Motor neuron (in vitro differentiated cells): Measurements from ENCODE around the gene SYTL1. TPM values are rescaled to one million over a fixed set of nuclear protein-coding genes. Genes with fewer than 3 reads are reported as not detected.
A peak's percentile ranks its signal among the peaks of the same experiment; 100 is the strongest.

Experiments used
- ATAC-seq, 8 experiments: fragments of 200-7000 bp; cut with Tn5 transposase; replicated peaks in 6 of 8; 2 replicates each; pipeline ENCODE4 v1.8.0; 2021; ENCODE audit warnings: mild to moderate bottlenecking in 8 of 8, moderate library complexity in 8 of 8
- H3K27ac ChIP-seq, 2 donors: fragments of 250-450 bp; sonication (Bioruptor Pico); 2 replicates each; pipeline ENCODE4 v1.9.0; 2021; ENCODE audit warnings: antibody characterized with exemption in 2 of 2, mild to moderate bottlenecking in 2 of 2, moderate library complexity in 1 of 2
- H3K4me1 ChIP-seq, 2 donors: fragments of 250-450 bp; sonication (Bioruptor Pico); replicated peaks in 1 of 2; 2 replicates each; pipeline ENCODE4 v1.6.1; 2021; ENCODE audit warnings: antibody characterized with exemption in 2 of 2, mild to moderate bottlenecking in 2 of 2, moderate library complexity in 1 of 2
- H3K4me3 ChIP-seq, 5 donors: fragments of 250-450 bp; sonication (Bioruptor Pico); 2 replicates each; pipeline ENCODE4 v1.9.0; 2021; ENCODE audit warnings: antibody characterized with exemption in 5 of 5, mild to moderate bottlenecking in 5 of 5, moderate library complexity in 4 of 5
- WGBS, 10 experiments: fragments of 450-650 bp; shearing (Covaris generic); methylation state at CpG; one replicate each; pipeline ENCODE4 v1.0.0; 2022; 5-methylcytosine and 5-hydroxymethylcytosine counted together
- in situ Hi-C, 9 experiments: fragments of 400-800 bp; cut with MboI; loops; one replicate each; pipeline ENCODE4 v1.15.0; 2021; ENCODE audit warnings: low sequenced_read_pairs in 9 of 9, low pct_unique_long_range_greater_than_20kb in 2 of 9; ENCODE audit not compliant: unreplicated experiment in 9 of 9
- total RNA-seq, 8 experiments: library from RNA; unstranded; fragments of 300-600 nt; gene quantifications; 2 replicates each; pipeline versions ENCODE4 v1.2.3 to v1.2.4, GENCODE V29; 2022

Gene SYTL1
- total RNA-seq, 8 experiments from 2014 or later, result 1.2 to 21.5 (median 3.2) TPM

GRCh38 chr1:27322569-27323240 lies 19.1 kb upstream of the SYTL1 start:
- Histone ChIP-seq H3K4me3 (peak overlapping the region; percentile 66 to 97 (median 91)), H3K4me1 (peaks cover 23 to 26% of the 10 kb centered on the region in 2 donors), H3K27ac (peak overlapping the region; percentile 93 to 95)
- no peak for ATAC-seq
- in situ Hi-C loops, result loop anchor here in 5 of 9 experiments (10.0 to 25.0 kb wide), 3 partner anchors 62 to 340 kb away; partner anchors contain the start of genes AHDC1 (in 3 of the 5), CD164L2 (in 1 of the 5) and IFI6 (in 1 of the 5)
- WGBS, 10 experiments, result 0 to 60% (median 7%) methylated on average over 1 to 10 of the region's 10 CpGs

DNA sequence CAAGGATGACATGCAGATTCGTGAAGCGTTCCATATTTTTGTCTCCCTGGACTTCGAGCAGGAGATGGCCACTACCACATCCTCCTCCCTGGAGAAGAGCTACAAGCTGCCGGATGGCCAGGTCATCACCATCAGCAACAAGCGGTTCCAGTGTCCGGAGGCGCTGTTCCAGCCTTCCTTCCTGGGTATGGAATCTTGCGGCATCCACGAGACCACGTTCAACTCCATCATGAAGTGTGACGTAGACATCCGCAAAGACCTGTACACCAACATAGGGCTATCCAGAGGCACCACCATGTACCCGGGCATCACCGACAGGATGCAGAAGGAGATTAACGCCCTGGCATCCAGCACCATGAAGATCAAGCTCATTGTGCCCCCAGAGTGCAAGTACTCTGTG lies 16.5 kb upstream of the SYTL1 start:
- in situ Hi-C loops, result loop anchor here in 1 of 9 experiments (10.0 kb wide), 1 partner anchor 60 kb away; the partner anchor contains the start of gene CD164L2
- Histone ChIP-seq H3K4me3 (no peak overlapping the region), H3K27ac (no peak overlapping the region), H3K4me1 (peaks cover 13% of the 10 kb centered on the region in 2 donors)
- ATAC-seq, result no peak
- WGBS, 10 experiments, result 73 to 100% (median 95%) methylated on average over 2 to 14 of the region's 15 CpGs; no CpG with 5 or more reads in 2 of the 10 experiments

GRCh38 chr1:27327964-27328363 lies 13.9 kb upstream of the SYTL1 start:
- Histone ChIP-seq H3K27ac (no peak overlapping the region), H3K4me1 (peaks cover 7 to 8% of the 10 kb centered on the region in 2 donors), H3K4me3 (no peak overlapping the region)
- in situ Hi-C loops, result loop anchor here in 1 of 9 experiments (10.0 kb wide), 1 partner anchor 57 kb away; the partner anchor contains the start of gene CD164L2
- no peak for ATAC-seq
- WGBS, 10 experiments, result 57 to 100% (median 92%) methylated on average over 1 to 5 of the region's 5 CpGs; no CpG with 5 or more reads in 2 of the 10 experiments

DNA sequence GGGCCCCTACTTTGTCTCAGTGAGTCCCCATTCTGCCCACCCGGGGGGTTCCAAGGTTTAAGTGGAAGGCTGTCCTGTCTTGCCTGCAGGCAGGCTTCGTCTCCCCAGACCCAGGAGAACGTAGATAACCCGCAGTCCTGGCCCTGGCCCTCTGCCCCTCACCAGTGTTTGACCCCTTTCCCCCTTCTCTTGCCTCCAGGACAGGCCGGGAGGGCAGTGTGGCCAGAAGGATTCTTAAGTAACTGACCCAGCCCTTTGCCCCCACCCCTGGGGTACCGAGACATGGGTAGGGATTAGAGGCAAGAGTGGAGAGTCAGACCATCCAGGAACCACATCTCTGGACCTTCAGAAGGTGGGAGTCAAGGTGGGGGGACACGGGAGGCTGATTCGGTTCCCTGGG lies 11.0 kb upstream of the SYTL1 start:
- no peak for ATAC-seq
- 88 to 92% (median 92%) methylated on average over 2 to 5 of the region's 8 CpGs; no CpG with 5 or more reads in 6 of the 10 experiments for WGBS, 10 experiments
- Histone ChIP-seq H3K27ac (no peak overlapping the region), H3K4me3 (no peak overlapping the region), H3K4me1 (no peaks in the 10 kb centered on the region)
- in situ Hi-C loops, result no loop called here

- ATAC-seq, result peak in 2 of 8 experiments; percentile 19 to 21
- Histone ChIP-seq H3K27ac (no peak overlapping the region), H3K4me3 (no peak overlapping the region), H3K4me1 (no peaks in the 10 kb centered on the region)
- in situ Hi-C loops, result no loop called here
- WGBS, 10 experiments, result 68 to 100% (median 97%) methylated on average over 2 to 3 of the region's 3 CpGs; no CpG with 5 or more reads in 6 of the 10 experiments
Measured at GRCh38 chr1:27331426-27331825, 10.4 kb upstream of the SYTL1 start.

DNA sequence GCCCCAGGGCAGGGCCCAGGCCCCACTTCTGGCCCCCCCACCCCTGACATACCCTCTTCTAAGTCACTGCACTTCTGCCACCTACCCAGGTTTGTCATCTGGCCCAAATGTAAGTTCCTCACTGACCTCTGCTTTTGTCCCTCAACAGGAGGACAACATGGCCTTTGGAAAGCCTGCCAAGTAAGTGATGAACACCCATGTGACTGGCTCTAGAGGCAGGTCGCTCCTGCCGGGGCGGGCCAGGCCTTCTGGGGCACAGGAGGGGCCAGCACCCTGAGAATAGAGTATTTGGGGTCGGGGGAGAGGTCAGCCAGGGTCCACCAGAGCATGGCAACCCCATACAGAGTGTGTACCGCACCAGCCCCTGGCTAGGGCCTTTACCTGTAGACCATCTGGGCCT lies 9.9 kb upstream of the SYTL1 start:
- Histone ChIP-seq H3K4me3 (no peak overlapping the region), H3K4me1 (no peaks in the 10 kb centered on the region), H3K27ac (no peak overlapping the region)
- in situ Hi-C loops, result no loop called here
- no peak for ATAC-seq
- 80 to 100% (median 100%) methylated on average over 1 to 3 of the region's 5 CpGs; no CpG with 5 or more reads in 7 of the 10 experiments for WGBS, 10 experiments

GRCh38 chr1:27332536-27333281 lies 9.1 kb upstream of the SYTL1 start:
- 20 to 100% (median 85%) methylated on average over 1 to 10 of the region's 11 CpGs; no CpG with 5 or more reads in 3 of the 10 experiments for WGBS, 10 experiments
- peak; percentile 73 to 95 (median 79) for ATAC-seq
- no peaks in the 10 kb centered on the region for H3K4me1 ChIP-seq
- no peak overlapping the region for H3K27ac ChIP-seq
- H3K4me3 ChIP-seq, result no peak overlapping the region
- in situ Hi-C loops, result no loop called here

DNA sequence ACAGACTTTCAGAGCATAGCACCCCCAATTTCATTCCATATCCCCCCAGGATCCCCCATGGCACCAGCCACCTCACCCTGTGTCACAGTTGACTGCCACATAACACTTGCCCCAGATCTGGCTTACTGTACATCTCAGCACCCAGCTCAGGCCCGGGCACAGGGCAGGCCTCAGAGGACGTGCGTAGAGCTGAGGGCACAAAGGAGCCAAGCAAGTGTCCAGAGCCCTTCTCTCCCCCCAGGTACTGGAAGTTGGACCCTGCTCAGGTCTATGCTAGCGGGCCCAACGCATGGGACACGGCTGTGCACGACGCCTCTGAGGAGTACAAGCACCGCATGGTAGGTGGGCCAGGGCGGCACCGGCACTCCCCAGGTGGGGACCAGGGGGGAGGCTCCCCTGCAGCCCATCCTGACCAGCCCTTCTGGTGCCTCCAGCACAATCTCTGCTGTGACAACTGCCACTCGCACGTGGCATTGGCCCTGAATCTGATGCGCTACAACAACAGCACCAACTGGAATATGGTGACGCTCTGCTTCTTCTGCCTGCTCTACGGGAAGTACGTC lies 8.0 kb upstream of the SYTL1 start:
- peaks cover 3 to 4% of the 10 kb centered on the region in 2 donors for H3K4me1 ChIP-seq
- no peak overlapping the region for H3K4me3 ChIP-seq
- in situ Hi-C loops, result no loop called here
- no peak for ATAC-seq
- 87 to 100% (median 94%) methylated on average over 2 to 8 of the region's 17 CpGs; no CpG with 5 or more reads in 6 of the 10 experiments for WGBS, 10 experiments
- no peak overlapping the region for H3K27ac ChIP-seq

- H3K27ac ChIP-seq, result no peak overlapping the region
- WGBS, 10 experiments, result 85 to 100% (median 89%) methylated on average over 3 to 13 of the region's 17 CpGs; no CpG with 5 or more reads in 4 of the 10 experiments
- H3K4me1 ChIP-seq, result peaks cover 5 to 11% of the 10 kb centered on the region in 2 donors
- no peak for ATAC-seq
- in situ Hi-C loops, result no loop called here
- H3K4me3 ChIP-seq, result no peak overlapping the region
Measured at GRCh38 chr1:27335506-27336422, 6.1 kb upstream of the SYTL1 start.

GRCh38 chr1:27336756-27337155 lies 5.1 kb upstream of the SYTL1 start:
- no peak for ATAC-seq
- H3K4me3 ChIP-seq, result no peak overlapping the region
- peaks cover 5 to 15% of the 10 kb centered on the region in 2 donors for H3K4me1 ChIP-seq
- WGBS, 10 experiments, result 80 to 100% (median 100%) methylated on average over 1 to 5 of the region's 5 CpGs; no CpG with 5 or more reads in 4 of the 10 experiments
- no peak overlapping the region for H3K27ac ChIP-seq
- in situ Hi-C loops, result no loop called here

GRCh38 chr1:27338751-27339150 lies 3.1 kb upstream of the SYTL1 start:
- peak overlapping the region in 1 of 2 donors; percentile 62 for H3K27ac ChIP-seq
- H3K4me3 ChIP-seq, result no peak overlapping the region
- in situ Hi-C loops, result no loop called here
- ATAC-seq, result peak in 4 of 8 experiments; percentile 13 to 45 (median 23)
- peaks cover 5 to 28% of the 10 kb centered on the region in 2 donors for H3K4me1 ChIP-seq
- 38 to 100% (median 63%) methylated on average over 1 to 5 of the region's 6 CpGs; no CpG with 5 or more reads in 4 of the 10 experiments for WGBS, 10 experiments

GRCh38 chr1:27339213-27339612 lies 2.6 kb upstream of the SYTL1 start:
- H3K4me1 ChIP-seq, result peaks cover 5 to 28% of the 10 kb centered on the region in 2 donors
- H3K27ac ChIP-seq, result peak overlapping the region in 1 of 2 donors; percentile 62
- no peak for ATAC-seq
- H3K4me3 ChIP-seq, result no peak overlapping the region
- WGBS, 10 experiments, result 24 to 73% (median 67%) methylated on average over 1 to 5 of the region's 5 CpGs; no CpG with 5 or more reads in 1 of the 10 experiments
- in situ Hi-C loops, result no loop called here
